Bronchial epithelial cell (primary cell): ENCODE results near the gene NLK. TPM values are rescaled to one million over a fixed set of nuclear protein-coding genes. Genes with fewer than 3 reads are reported as not detected.
"Not testable (repeated sequence)": the region's sequence is repeated elsewhere in the genome, so short reads cannot be mapped to it uniquely, and the experiment has no call there.

Source experiments
- DNase-seq: peaks from one replicate; pipeline ENCODE4 v3.0.0-alpha.2; 2010; ENCODE audit warnings: low read depth
- FAIRE-seq: peaks from 2 replicates; lab custom pipeline; 2011; peaks lifted over from hg19 to GRCh38; lab: Jason Lieb, UNC
- H3K27me3 ChIP-seq: 2 replicates; pipeline ENCODE4 v1.5.1; 2011; ENCODE audit warnings: low read length; ENCODE audit not compliant: control insufficient read depth, insufficient read depth
- H3K36me3 ChIP-seq: 2 replicates; pipeline ENCODE4 v1.5.1; 2011; ENCODE audit warnings: low read length; ENCODE audit not compliant: control insufficient read depth, insufficient read depth
- H3K4me3 ChIP-seq: 2 replicates; pipeline ENCODE4 v1.5.1; 2011; ENCODE audit warnings: mild to moderate bottlenecking, low read depth, low read length, control low read depth
- CTCF ChIP-seq: IDR thresholded peaks from 2 replicates; pipeline ENCODE4 v1.5.1; 2011; ENCODE audit warnings: mild to moderate bottlenecking, moderate library complexity, low read length, control low read depth, inconsistent platforms; ENCODE audit not compliant: insufficient read depth, severe bottlenecking
- total RNA-seq: library from RNA; depleted of rRNA; stranded (reverse); fragments of >200 nt; gene quantifications from 2 replicates; pipeline ENCODE4 v1.2.1, GENCODE V29; 2014

NLK gene
- total RNA-seq, 1 donor from 2014 or later, result 11.3 TPM

- DNase-seq, result no peak
These were observed 54.8 kb downstream of the NLK start for GRCh38 chr17:28097254-28097653.

GRCh38 chr17:28097901-28098300 is 55.4 kb downstream of the NLK start:
- Histone ChIP-seq H3K4me3 (no peak overlapping the region), H3K36me3 (no peaks in the 10 kb centered on the region), H3K27me3 (no peaks in the 10 kb centered on the region)
- no peak for TF ChIP-seq CTCF
- DNase-seq (no peak), FAIRE-seq (no peak)

More at GRCh38 chr17:28097254-28097653, 54.8 kb downstream of the NLK start:
- Histone ChIP-seq H3K4me3 (no peak overlapping the region), H3K27me3 (no peaks in the 10 kb centered on the region), H3K36me3 (no peaks in the 10 kb centered on the region)
- no peak for TF ChIP-seq CTCF
- FAIRE-seq, result no peak

GRCh38 chr17:28098591-28098990 is 56.1 kb downstream of the NLK start:
- not testable (repeated sequence) for DNase-seq, H3K4me3 ChIP-seq, FAIRE-seq, H3K36me3 ChIP-seq, H3K27me3 ChIP-seq

- no peak for FAIRE-seq
- H3K36me3 ChIP-seq, result no peaks in the 10 kb centered on the region
- no peak for DNase-seq
- H3K4me3 ChIP-seq, result no peak overlapping the region
- no peaks in the 10 kb centered on the region for H3K27me3 ChIP-seq
- TF ChIP-seq CTCF, result no peak
These were observed 57.8 kb downstream of the NLK start for GRCh38 chr17:28100251-28100650.

- FAIRE-seq, result no peak
These were observed 58.5 kb downstream of the NLK start for GRCh38 chr17:28100936-28101335.

GRCh38 chr17:28101919-28102318 is 59.4 kb downstream of the NLK start:
- no peak for DNase-seq
- H3K36me3 ChIP-seq, result no peaks in the 10 kb centered on the region
- no peak for TF ChIP-seq CTCF
- no peaks in the 10 kb centered on the region for H3K27me3 ChIP-seq
- no peak for FAIRE-seq
- H3K4me3 ChIP-seq, result no peak overlapping the region

More at GRCh38 chr17:28100936-28101335, 58.5 kb downstream of the NLK start:
- DNase-seq, result no peak
- Histone ChIP-seq H3K4me3 (no peak overlapping the region), H3K36me3 (no peaks in the 10 kb centered on the region), H3K27me3 (no peaks in the 10 kb centered on the region)
- TF ChIP-seq CTCF, result no peak
